ENCODE data around the gene YKT6.

Gene YKT6

GRCh38 chr7:44185729-44186128 lies 15.0 kb upstream of the YKT6 start:
- Histone ChIP-seq H3K4me3 (ENCODE audit: low read depth, low read length) (no peak overlapping the region), H3K36me3 (ENCODE audit: control insufficient read depth in 2 of 2, insufficient read depth in 1 of 2, low read length in 2 of 2) (no peaks in the 10 kb centered on the region), H3K4me1 (ENCODE audit: control insufficient read depth, insufficient read depth, low read length) (0 out of 2 replicates have a peak, but pooled peaks cover 2% of the 10 kb centered on the region), H3K9me3 (ENCODE audit: control insufficient read depth, insufficient read depth, low read depth, low read length) (no peaks in the 10 kb centered on the region), H3K27ac (ENCODE audit: extremely low read depth, low read depth, low read length) (no peak overlapping the region)
- POLR2A ChIA-PET, result no interaction called here
- CTCF ChIA-PET, result no interaction called here
- TF ChIP-seq GLIS1 (tag by site-specific recombination; IDR thresholded peaks at IDR 0.05) (0 out of 2 replicates have a peak, but pooled peaks have one; percentile 10), ZNF311 (tag by site-specific recombination; IDR thresholded peaks at IDR 0.05; ENCODE audit: borderline replicate concordance) (no peak)

DNA sequence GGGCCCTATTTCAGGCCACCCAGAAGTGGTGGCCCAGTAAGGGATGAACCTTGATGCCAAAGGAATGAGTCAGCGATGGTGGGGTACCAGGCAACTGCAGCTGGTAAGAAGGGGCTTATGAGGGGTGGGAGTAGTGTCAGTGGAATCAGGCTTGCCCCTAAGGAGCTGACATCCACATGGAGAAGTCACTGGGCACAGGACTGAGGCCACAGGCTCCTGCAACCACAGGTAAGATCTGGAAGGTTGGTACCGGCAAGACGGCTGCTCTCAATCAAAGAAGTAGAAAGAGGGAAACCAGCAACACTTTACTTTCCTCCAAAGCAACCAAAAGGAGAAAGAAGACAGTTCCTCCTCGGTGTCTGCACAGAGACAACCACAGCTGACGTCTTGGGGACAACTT lies 14.0 kb upstream of the YKT6 start:
- H3K36me3 ChIP-seq (ENCODE audit: control insufficient read depth in 2 of 2, insufficient read depth in 1 of 2, low read length in 2 of 2), result no peaks in the 10 kb centered on the region
- ChIA-PET POLR2A (interaction anchor here (1.0 kb wide), 1 partner anchor 13 kb away, joined by 3 read pairs; no protein-coding TSS in a partner anchor), CTCF (no interaction called here)
- no peak overlapping the region for H3K27ac ChIP-seq (ENCODE audit: extremely low read depth, low read depth, low read length)
- H3K4me1 ChIP-seq (ENCODE audit: control insufficient read depth, insufficient read depth, low read length), result 0 out of 2 replicates have a peak, but pooled peaks cover 2% of the 10 kb centered on the region
- no peaks in the 10 kb centered on the region for H3K9me3 ChIP-seq (ENCODE audit: control insufficient read depth, insufficient read depth, low read depth, low read length)
- no peak overlapping the region for H3K4me3 ChIP-seq (ENCODE audit: low read depth, low read length)
- TF ChIP-seq ZNF341 (tag by site-specific recombination; IDR thresholded peaks at IDR 0.05; ENCODE audit: low read depth), result no peak
- TF ChIP-seq ZFHX2 (tag by site-specific recombination; conservative IDR thresholded peaks at IDR 0.05), result no peak
- TF ChIP-seq ZNF555 (tag by site-specific recombination; conservative IDR thresholded peaks at IDR 0.05), result no peak
- no peak for TF ChIP-seq ZNF785 (tag by site-specific recombination; IDR thresholded peaks at IDR 0.05)
- TF ChIP-seq ZSCAN16 (tag by site-specific recombination; IDR thresholded peaks at IDR 0.05), result no peak
- no peak for TF ChIP-seq ZNF791 (tag by site-specific recombination; IDR thresholded peaks at IDR 0.05)
- TF ChIP-seq, protein P1, sequence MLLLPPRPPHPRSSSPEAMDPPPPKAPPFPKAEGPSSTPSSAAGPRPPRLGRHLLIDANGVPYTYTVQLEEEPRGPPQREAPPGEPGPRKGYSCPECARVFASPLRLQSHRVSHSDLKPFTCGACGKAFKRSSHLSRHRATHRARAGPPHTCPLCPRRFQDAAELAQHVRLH (tag by site-specific recombination; IDR thresholded peaks at IDR 0.05), result no peak
- TF ChIP-seq ZNF10 (tag by site-specific recombination; IDR thresholded peaks at IDR 0.05), result no peak
- no peak for TF ChIP-seq ZNF302 (tag by site-specific recombination; IDR thresholded peaks at IDR 0.05; ENCODE audit: low read depth)

DNA sequence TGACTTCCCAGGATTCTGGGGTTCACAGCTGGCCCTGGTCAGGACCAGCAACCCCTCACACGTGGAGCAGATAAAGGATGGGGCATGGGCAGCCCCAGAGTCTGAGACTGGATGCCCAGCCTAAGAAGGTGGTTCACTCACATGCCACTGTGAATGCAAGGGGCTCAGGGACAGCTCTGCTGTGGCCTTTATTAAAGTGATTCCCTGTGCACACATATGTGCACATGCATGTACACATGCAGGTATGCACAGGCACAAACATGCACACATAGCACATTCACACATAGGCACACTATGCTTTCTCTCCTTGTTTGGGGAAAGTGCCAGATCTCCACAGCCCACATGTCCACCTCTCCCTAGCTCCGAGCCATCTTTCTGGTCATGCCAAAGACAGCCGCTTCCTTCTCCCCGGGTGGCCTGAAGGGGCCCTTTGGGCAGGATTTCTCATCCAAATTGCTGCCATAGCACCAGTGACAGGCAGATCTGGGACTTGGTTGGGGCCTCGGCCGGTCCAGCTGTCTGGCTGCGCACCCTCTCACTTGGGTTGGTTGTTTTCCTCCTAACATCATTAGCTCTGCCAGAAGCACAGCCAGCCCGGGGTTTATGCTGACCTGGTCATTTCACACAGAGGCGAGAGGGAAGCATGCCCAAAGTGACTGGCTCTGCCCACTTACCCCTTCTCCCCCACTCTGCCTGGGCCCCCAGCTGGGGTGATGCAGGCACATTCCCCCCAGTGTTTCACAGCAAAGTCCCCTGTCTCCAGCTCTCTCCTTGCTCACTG lies 13.0 kb upstream of the YKT6 start:
- CTCF ChIA-PET, result interaction anchor here (0.6 kb wide), 1 partner anchor 55 kb away, joined by 3 read pairs; no protein-coding TSS in a partner anchor
- Histone ChIP-seq H3K4me3 (ENCODE audit: low read depth, low read length) (no peak overlapping the region), H3K36me3 (ENCODE audit: control insufficient read depth in 2 of 2, insufficient read depth in 1 of 2, low read length in 2 of 2) (no peaks in the 10 kb centered on the region), H3K4me1 (ENCODE audit: control insufficient read depth, insufficient read depth, low read length) (0 out of 2 replicates have a peak, but pooled peaks cover 2% of the 10 kb centered on the region), H3K27ac (ENCODE audit: extremely low read depth, low read depth, low read length) (no peak overlapping the region), H3K9me3 (ENCODE audit: control insufficient read depth, insufficient read depth, low read depth, low read length) (no peaks in the 10 kb centered on the region)
- TF ChIP-seq ZNF510 (tag by site-specific recombination; IDR thresholded peaks at IDR 0.05; ENCODE audit: insufficient replicate concordance) (no peak), ZNF223 (tag by site-specific recombination; IDR thresholded peaks at IDR 0.05) (peak; percentile 66)
- TF ChIP-seq, protein P1 (tag by site-specific recombination; IDR thresholded peaks at IDR 0.05), result no peak
- POLR2A ChIA-PET, result no interaction called here

DNA sequence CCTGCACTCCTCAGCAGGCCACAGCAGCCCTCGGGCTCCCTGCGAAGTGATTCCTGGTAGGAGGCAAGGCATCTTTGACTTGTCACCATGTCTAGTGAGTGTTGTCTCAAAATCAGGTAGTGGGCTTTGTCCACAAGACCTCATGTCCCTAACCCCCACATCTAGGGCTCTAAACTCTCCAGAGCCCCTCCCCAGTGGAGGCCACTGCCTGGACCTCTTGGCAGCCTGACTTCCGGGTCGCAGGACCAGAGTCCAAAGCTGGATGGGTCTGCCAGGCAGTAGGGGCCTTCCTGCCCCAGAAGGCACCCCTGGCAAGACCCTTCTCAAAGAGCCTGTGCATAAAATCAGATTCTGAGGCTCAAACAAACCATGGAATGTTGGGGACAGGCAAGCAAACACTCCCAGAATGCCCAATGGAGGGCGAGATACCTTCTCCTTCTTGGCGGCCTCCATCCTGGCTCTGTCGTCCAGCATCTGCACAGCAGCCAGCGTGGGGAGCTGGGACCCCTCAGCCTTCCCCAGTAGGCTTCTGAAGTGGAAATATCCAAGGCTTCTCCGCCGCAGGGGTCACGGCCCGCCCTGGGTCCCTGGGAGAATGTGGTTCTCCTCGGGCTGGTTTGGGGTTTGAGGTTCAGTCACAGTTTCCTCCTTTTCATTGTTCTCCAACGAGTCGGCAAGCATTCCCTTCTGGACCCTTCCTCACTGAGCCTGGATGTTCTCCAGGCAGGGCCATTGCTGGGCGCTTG lies 12.1 kb upstream of the YKT6 start:
- no peaks in the 10 kb centered on the region for H3K9me3 ChIP-seq (ENCODE audit: control insufficient read depth, insufficient read depth, low read depth, low read length)
- H3K4me3 ChIP-seq (ENCODE audit: low read depth, low read length), result no peak overlapping the region
- POLR2A ChIA-PET, result no interaction called here
- 0 out of 2 replicates have a peak, but pooled peaks cover 2% of the 10 kb centered on the region for H3K4me1 ChIP-seq (ENCODE audit: control insufficient read depth, insufficient read depth, low read length)
- H3K36me3 ChIP-seq (ENCODE audit: control insufficient read depth in 2 of 2, insufficient read depth in 1 of 2, low read length in 2 of 2), result no peaks in the 10 kb centered on the region
- CTCF ChIA-PET, result interaction anchor here (0.6 kb wide), 1 partner anchor 56 kb away, joined by 3 read pairs; no protein-coding TSS in a partner anchor
- no peak overlapping the region for H3K27ac ChIP-seq (ENCODE audit: extremely low read depth, low read depth, low read length)
- TF ChIP-seq, protein P2, sequence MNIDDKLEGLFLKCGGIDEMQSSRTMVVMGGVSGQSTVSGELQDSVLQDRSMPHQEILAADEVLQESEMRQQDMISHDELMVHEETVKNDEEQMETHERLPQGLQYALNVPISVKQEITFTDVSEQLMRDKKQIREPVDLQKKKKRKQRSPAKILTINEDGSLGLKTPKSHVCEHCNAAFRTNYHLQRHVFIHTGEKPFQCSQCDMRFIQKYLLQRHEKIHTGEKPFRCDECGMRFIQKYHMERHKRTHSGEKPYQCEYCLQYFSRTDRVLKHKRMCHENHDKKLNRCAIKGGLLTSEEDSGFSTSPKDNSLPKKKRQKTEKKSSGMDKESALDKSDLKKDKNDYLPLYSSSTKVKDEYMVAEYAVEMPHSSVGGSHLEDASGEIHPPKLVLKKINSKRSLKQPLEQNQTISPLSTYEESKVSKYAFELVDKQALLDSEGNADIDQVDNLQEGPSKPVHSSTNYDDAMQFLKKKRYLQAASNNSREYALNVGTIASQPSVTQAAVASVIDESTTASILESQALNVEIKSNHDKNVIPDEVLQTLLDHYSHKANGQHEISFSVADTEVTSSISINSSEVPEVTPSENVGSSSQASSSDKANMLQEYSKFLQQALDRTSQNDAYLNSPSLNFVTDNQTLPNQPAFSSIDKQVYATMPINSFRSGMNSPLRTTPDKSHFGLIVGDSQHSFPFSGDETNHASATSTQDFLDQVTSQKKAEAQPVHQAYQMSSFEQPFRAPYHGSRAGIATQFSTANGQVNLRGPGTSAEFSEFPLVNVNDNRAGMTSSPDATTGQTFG (tag by site-specific recombination; IDR thresholded peaks at IDR 0.05; ENCODE audit: borderline replicate concordance), result no peak
- TF ChIP-seq ZNF555 (tag by site-specific recombination; conservative IDR thresholded peaks at IDR 0.05), result no peak
- no peak for TF ChIP-seq GLIS2 (tag by site-specific recombination; IDR thresholded peaks at IDR 0.05)
- TF ChIP-seq, protein P3, sequence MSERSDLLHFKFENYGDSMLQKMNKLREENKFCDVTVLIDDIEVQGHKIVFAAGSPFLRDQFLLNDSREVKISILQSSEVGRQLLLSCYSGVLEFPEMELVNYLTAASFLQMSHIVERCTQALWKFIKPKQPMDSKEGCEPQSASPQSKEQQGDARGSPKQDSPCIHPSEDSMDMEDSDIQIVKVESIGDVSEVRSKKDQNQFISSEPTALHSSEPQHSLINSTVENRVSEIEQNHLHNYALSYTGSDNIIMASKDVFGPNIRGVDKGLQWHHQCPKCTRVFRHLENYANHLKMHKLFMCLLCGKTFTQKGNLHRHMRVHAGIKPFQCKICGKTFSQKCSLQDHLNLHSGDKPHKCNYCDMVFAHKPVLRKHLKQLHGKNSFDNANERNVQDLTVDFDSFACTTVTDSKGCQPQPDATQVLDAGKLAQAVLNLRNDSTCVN (tag by site-specific recombination; optimal IDR thresholded peaks at IDR 0.05), result no peak
- TF ChIP-seq ZNF514 (tag by site-specific recombination; IDR thresholded peaks at IDR 0.05), result no peak
- no peak for TF ChIP-seq ZNF341 (tag by site-specific recombination; IDR thresholded peaks at IDR 0.05; ENCODE audit: low read depth)
- TF ChIP-seq SP2 (tag by site-specific recombination; IDR thresholded peaks at IDR 0.05), result no peak
- TF ChIP-seq ZNF426 (tag by site-specific recombination; IDR thresholded peaks at IDR 0.05), result no peak
- no peak for TF ChIP-seq BCL11B (tag by site-specific recombination; IDR thresholded peaks at IDR 0.05; ENCODE audit: low read depth)
- TF ChIP-seq ZNF670 (tag by site-specific recombination; IDR thresholded peaks at IDR 0.05; ENCODE audit: low read depth), result no peak
- no peak for TF ChIP-seq ZNF571 (tag by site-specific recombination; IDR thresholded peaks at IDR 0.05)

All from HEK293 (cell line).